ENCODE data around the gene MUCL1.

MUCL1 gene

GRCh38 chr12:54829511-54829910 lies 24.8 kb upstream of the MUCL1 start:
- TF ChIP-seq ARNTL (CRISPR knock-in tag; IDR thresholded peaks at IDR 0.05; ENCODE audit: borderline replicate concordance, low read depth) (no peak), TCF4 (CRISPR knock-in tag; IDR thresholded peaks at IDR 0.05; ENCODE audit: borderline replicate concordance) (no peak), BACH2 (CRISPR knock-in tag; IDR thresholded peaks at IDR 0.05; ENCODE audit: borderline replicate concordance) (no peak), PPARA (CRISPR knock-in tag; IDR thresholded peaks at IDR 0.05; ENCODE audit: borderline replicate concordance) (no peak), ZFP3 (CRISPR knock-in tag; IDR thresholded peaks at IDR 0.05) (no peak), ZC3H10 (CRISPR knock-in tag; IDR thresholded peaks at IDR 0.05) (no peak), RARB (CRISPR knock-in tag; IDR thresholded peaks at IDR 0.05) (no peak), ZNF565 (CRISPR knock-in tag; conservative IDR thresholded peaks at IDR 0.05; ENCODE audit: low read depth) (no peak)
- TF ChIP-seq, protein P1, sequence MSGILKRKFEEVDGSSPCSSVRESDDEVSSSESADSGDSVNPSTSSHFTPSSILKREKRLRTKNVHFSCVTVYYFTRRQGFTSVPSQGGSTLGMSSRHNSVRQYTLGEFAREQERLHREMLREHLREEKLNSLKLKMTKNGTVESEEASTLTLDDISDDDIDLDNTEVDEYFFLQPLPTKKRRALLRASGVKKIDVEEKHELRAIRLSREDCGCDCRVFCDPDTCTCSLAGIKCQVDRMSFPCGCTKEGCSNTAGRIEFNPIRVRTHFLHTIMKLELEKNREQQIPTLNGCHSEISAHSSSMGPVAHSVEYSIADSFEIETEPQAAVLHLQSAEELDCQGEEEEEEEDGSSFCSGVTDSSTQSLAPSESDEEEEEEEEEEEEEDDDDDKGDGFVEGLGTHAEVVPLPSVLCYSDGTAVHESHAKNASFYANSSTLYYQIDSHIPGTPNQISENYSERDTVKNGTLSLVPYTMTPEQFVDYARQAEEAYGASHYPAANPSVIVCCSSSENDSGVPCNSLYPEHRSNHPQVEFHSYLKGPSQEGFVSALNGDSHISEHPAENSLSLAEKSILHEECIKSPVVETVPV (CRISPR knock-in tag; IDR thresholded peaks at IDR 0.05) = no peak
- ATAC-seq = no peak

- no peak for ATAC-seq
- TF ChIP-seq ZFP3 (CRISPR knock-in tag; IDR thresholded peaks at IDR 0.05) (no peak), ARNTL (CRISPR knock-in tag; IDR thresholded peaks at IDR 0.05; ENCODE audit: borderline replicate concordance, low read depth) (no peak), ZFP30 (CRISPR knock-in tag; IDR thresholded peaks at IDR 0.05) (no peak), BACH2 (CRISPR knock-in tag; IDR thresholded peaks at IDR 0.05; ENCODE audit: borderline replicate concordance) (no peak)
- TF ChIP-seq, protein P2, sequence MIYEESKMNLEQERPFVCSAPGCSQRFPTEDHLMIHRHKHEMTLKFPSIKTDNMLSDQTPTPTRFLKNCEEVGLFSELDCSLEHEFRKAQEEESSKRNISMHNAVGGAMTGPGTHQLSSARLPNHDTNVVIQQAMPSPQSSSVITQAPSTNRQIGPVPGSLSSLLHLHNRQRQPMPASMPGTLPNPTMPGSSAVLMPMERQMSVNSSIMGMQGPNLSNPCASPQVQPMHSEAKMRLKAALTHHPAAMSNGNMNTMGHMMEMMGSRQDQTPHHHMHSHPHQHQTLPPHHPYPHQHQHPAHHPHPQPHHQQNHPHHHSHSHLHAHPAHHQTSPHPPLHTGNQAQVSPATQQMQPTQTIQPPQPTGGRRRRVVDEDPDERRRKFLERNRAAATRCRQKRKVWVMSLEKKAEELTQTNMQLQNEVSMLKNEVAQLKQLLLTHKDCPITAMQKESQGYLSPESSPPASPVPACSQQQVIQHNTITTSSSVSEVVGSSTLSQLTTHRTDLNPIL (CRISPR knock-in tag; IDR thresholded peaks at IDR 0.05; ENCODE audit: low read depth) = no peak
Measured at GRCh38 chr12:54830199-54830598, 24.1 kb upstream of the MUCL1 start.

GRCh38 chr12:54831631-54832030 lies 22.7 kb upstream of the MUCL1 start:
- TF ChIP-seq, protein P1 (CRISPR knock-in tag; IDR thresholded peaks at IDR 0.05) = no peak
- ATAC-seq = no peak

- no peak for ATAC-seq
- TF ChIP-seq GLIS3 (CRISPR knock-in tag; IDR thresholded peaks at IDR 0.05) (no peak), ZFP3 (CRISPR knock-in tag; IDR thresholded peaks at IDR 0.05) (no peak), ISL1 (CRISPR knock-in tag; IDR thresholded peaks at IDR 0.05) (no peak), ZC3H10 (CRISPR knock-in tag; IDR thresholded peaks at IDR 0.05) (no peak), CSDC2 (CRISPR knock-in tag; IDR thresholded peaks at IDR 0.05) (no peak), POU6F1 (CRISPR knock-in tag; IDR thresholded peaks at IDR 0.05; ENCODE audit: borderline replicate concordance, low read depth) (no peak), ZNF565 (CRISPR knock-in tag; conservative IDR thresholded peaks at IDR 0.05; ENCODE audit: low read depth) (no peak), TSHZ2 (CRISPR knock-in tag; IDR thresholded peaks at IDR 0.05) (no peak), TCF4 (CRISPR knock-in tag; IDR thresholded peaks at IDR 0.05; ENCODE audit: borderline replicate concordance) (no peak), ESRRG (CRISPR knock-in tag; IDR thresholded peaks at IDR 0.05) (no peak), PPARA (CRISPR knock-in tag; IDR thresholded peaks at IDR 0.05; ENCODE audit: borderline replicate concordance) (no peak), RARB (CRISPR knock-in tag; IDR thresholded peaks at IDR 0.05) (no peak), TOX (CRISPR knock-in tag; IDR thresholded peaks at IDR 0.05; ENCODE audit: borderline replicate concordance) (no peak), ZNF70 (CRISPR knock-in tag; IDR thresholded peaks at IDR 0.05) (no peak), OSR1 (CRISPR knock-in tag; IDR thresholded peaks at IDR 0.05) (no peak), BACH2 (CRISPR knock-in tag; IDR thresholded peaks at IDR 0.05; ENCODE audit: borderline replicate concordance) (no peak), ZFP30 (CRISPR knock-in tag; IDR thresholded peaks at IDR 0.05) (no peak)
- TF ChIP-seq, protein P3, sequence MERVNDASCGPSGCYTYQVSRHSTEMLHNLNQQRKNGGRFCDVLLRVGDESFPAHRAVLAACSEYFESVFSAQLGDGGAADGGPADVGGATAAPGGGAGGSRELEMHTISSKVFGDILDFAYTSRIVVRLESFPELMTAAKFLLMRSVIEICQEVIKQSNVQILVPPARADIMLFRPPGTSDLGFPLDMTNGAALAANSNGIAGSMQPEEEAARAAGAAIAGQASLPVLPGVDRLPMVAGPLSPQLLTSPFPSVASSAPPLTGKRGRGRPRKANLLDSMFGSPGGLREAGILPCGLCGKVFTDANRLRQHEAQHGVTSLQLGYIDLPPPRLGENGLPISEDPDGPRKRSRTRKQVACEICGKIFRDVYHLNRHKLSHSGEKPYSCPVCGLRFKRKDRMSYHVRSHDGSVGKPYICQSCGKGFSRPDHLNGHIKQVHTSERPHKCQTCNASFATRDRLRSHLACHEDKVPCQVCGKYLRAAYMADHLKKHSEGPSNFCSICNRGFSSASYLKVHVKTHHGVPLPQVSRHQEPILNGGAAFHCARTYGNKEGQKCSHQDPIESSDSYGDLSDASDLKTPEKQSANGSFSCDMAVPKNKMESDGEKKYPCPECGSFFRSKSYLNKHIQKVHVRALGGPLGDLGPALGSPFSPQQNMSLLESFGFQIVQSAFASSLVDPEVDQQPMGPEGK (CRISPR knock-in tag; IDR thresholded peaks at IDR 0.05; ENCODE audit: borderline replicate concordance) = no peak
Measured at GRCh38 chr12:54840244-54840865, 14.0 kb upstream of the MUCL1 start.

Measured in SK-N-SH treated with all-trans-retinoic acid at 6 μM for 48 hours (cell line).